ENCODE data around the gene ITGAL. TPM values are rescaled to one million over a fixed set of nuclear protein-coding genes. Genes with fewer than 3 reads are reported as not detected.

ITGAL gene
- total RNA-seq, 4 donors from 2014 or later = 0.56 to 4.6 (median 2.8) TPM

GRCh38 chr16:30557957-30558788 is 85.6 kb downstream of the ITGAL start, which contains the start of gene ZNF764:
Gene ZNF764 (minus strand): TSS chr16:30558374. CDS start chr16:30558182, 192 bp downstream.
- peaks cover 11 to 16% of the 10 kb centered on the region in 2 donors for H3K4me1 ChIP-seq
- peak within 1 kb of the TSS; percentile 88 to 99 (median 95) for H3K4me3 ChIP-seq (replicated peaks in 1 of 3)
- intact Hi-C loops (cut with DNase I) = no loop called here
- H3K27ac ChIP-seq = peak within 1 kb of the TSS; percentile 66 to 92 (median 89)
- no peaks in the 10 kb centered on the region for H3K27me3 ChIP-seq
- peak; percentile 99 for DNase-seq
- TF ChIP-seq POLR2A (IDR thresholded peaks at IDR 0.05) = peak in 1 of 2 donors; percentile 59
- peak in 1 of 6 experiments; percentile 6 for TF ChIP-seq CTCF (IDR thresholded peaks at IDR 0.05)
- H3K9me3 ChIP-seq = no peaks in the 10 kb centered on the region
- 0% methylated on average over 36 to 45 of the region's 74 CpGs for WGBS, 2 donors
- peaks cover 11% of the 10 kb centered on the region in 2 donors for H3K36me3 ChIP-seq

- H3K27ac ChIP-seq = peak overlapping the region in 2 of 3 donors; percentile 37 to 42
- WGBS, 2 donors = 88 to 90% methylated on average over 21 of the region's 21 CpGs
- no peaks in the 10 kb centered on the region for H3K9me3 ChIP-seq
- H3K4me3 ChIP-seq (replicated peaks in 1 of 3) = no peak overlapping the region
- H3K36me3 ChIP-seq = peaks cover 11% of the 10 kb centered on the region in 2 donors
- TF ChIP-seq POLR2A (IDR thresholded peaks at IDR 0.05) (no peak), CTCF (IDR thresholded peaks at IDR 0.05) (no peak)
- DNase-seq = no peak
- H3K27me3 ChIP-seq = no peaks in the 10 kb centered on the region
- peaks cover 11 to 16% of the 10 kb centered on the region in 2 donors for H3K4me1 ChIP-seq
- intact Hi-C loops (cut with DNase I) = no loop called here
Measured at GRCh38 chr16:30558789-30559377, 86.3 kb downstream of the ITGAL start.

GRCh38 chr16:30559690-30560089 is 87.1 kb downstream of the ITGAL start:
- intact Hi-C loops (cut with DNase I) = no loop called here

GRCh38 chr16:30561089-30561816 is 88.7 kb downstream of the ITGAL start:
- peaks cover 11 to 16% of the 10 kb centered on the region in 2 donors for H3K4me1 ChIP-seq
- no peak for TF ChIP-seq POLR2A (IDR thresholded peaks at IDR 0.05)
- H3K36me3 ChIP-seq = no peaks in the 10 kb centered on the region
- 17 to 18% methylated on average over 25 to 46 of the region's 46 CpGs for WGBS, 2 donors
- intact Hi-C loops (cut with DNase I) = no loop called here
- H3K27ac ChIP-seq = peak overlapping the region; percentile 49 to 65 (median 62)
- peak overlapping the region in 2 of 3 donors; percentile 33 to 37 for H3K4me3 ChIP-seq (replicated peaks in 1 of 3)
- peak; percentile 40 to 52 for DNase-seq
- no peaks in the 10 kb centered on the region for H3K27me3 ChIP-seq
- no peaks in the 10 kb centered on the region for H3K9me3 ChIP-seq

More at GRCh38 chr16:30559690-30560089, 87.1 kb downstream of the ITGAL start:
- Histone ChIP-seq H3K27me3 (no peaks in the 10 kb centered on the region), H3K9me3 (no peaks in the 10 kb centered on the region), H3K27ac (no peak overlapping the region), H3K4me3 (replicated peaks in 1 of 3) (no peak overlapping the region), H3K4me1 (peaks cover 11 to 16% of the 10 kb centered on the region in 2 donors), H3K36me3 (peaks cover 11% of the 10 kb centered on the region in 2 donors)
- DNase-seq = no peak
- TF ChIP-seq CTCF (IDR thresholded peaks at IDR 0.05) (no peak), POLR2A (IDR thresholded peaks at IDR 0.05) (no peak)
- 91 to 95% methylated on average over 6 of the region's 6 CpGs for WGBS, 2 donors

GRCh38 chr16:30562021-30562420 is 89.5 kb downstream of the ITGAL start:
- peak overlapping the region in 1 of 3 donors; percentile 65 for H3K27ac ChIP-seq
- H3K9me3 ChIP-seq = no peaks in the 10 kb centered on the region
- H3K27me3 ChIP-seq = no peaks in the 10 kb centered on the region
- peaks cover 10 to 12% of the 10 kb centered on the region in 2 donors for H3K4me1 ChIP-seq
- no peak for TF ChIP-seq CTCF (IDR thresholded peaks at IDR 0.05)
- TF ChIP-seq POLR2A (IDR thresholded peaks at IDR 0.05) = no peak
- DNase-seq = no peak
- intact Hi-C loops (cut with DNase I) = no loop called here
- peak overlapping the region in 1 of 3 donors; percentile 37 for H3K4me3 ChIP-seq (replicated peaks in 1 of 3)
- no peaks in the 10 kb centered on the region for H3K36me3 ChIP-seq
- 93 to 96% methylated on average over 14 of the region's 14 CpGs for WGBS, 2 donors
